Esophagus (tissue), 2 donors: ENCODE measurements around the gene CDRT4. TPM values are rescaled to one million over a fixed set of nuclear protein-coding genes. Genes with fewer than 3 reads are reported as not detected.

Experiments
- H3K27ac ChIP-seq, 2 donors: one replicate each; pipeline ENCODE4 v1.5.1; 2013; ENCODE audit warnings: low read depth in 2 of 2, mild to moderate bottlenecking in 2 of 2, inconsistent platforms in 1 of 2, low read length in 1 of 2, moderate library complexity in 1 of 2
- H3K27me3 ChIP-seq, 2 donors: one replicate each; pipeline ENCODE4 v1.6.1; 2013; ENCODE audit warnings: low read length in 2 of 2, control low read depth in 1 of 2, mild to moderate bottlenecking in 1 of 2; ENCODE audit not compliant: insufficient read depth in 2 of 2, control insufficient read depth in 1 of 2
- H3K36me3 ChIP-seq, 2 donors: one replicate each; pipeline ENCODE4 v1.6.1; 2013; ENCODE audit warnings: low read length in 1 of 2; ENCODE audit not compliant: control insufficient read depth in 2 of 2, insufficient read depth in 2 of 2
- H3K4me1 ChIP-seq, 2 donors: one replicate each; pipeline ENCODE4 v1.6.1; 2013; ENCODE audit warnings: low read length in 1 of 2; ENCODE audit not compliant: control insufficient read depth in 2 of 2, insufficient read depth in 2 of 2
- H3K4me3 ChIP-seq, 2 donors: one replicate each; pipeline ENCODE4 v1.5.1; 2013; ENCODE audit warnings: low read length in 2 of 2, mild to moderate bottlenecking in 2 of 2, low read depth in 1 of 2, moderate library complexity in 1 of 2
- H3K9me3 ChIP-seq, 2 donors: one replicate each; pipeline ENCODE4 v1.6.1; 2013; ENCODE audit warnings: mild to moderate bottlenecking in 2 of 2, low read depth in 1 of 2, low read length in 1 of 2, moderate library complexity in 1 of 2; ENCODE audit not compliant: control insufficient read depth in 2 of 2, insufficient read depth in 1 of 2
- WGBS, 2 donors: extraction: QIAGEN DNeasy Blood & Tissue Kit; methylation state at CpG; one replicate each; pipeline ENCODE4 v1.1.7; 2013; 5-methylcytosine and 5-hydroxymethylcytosine counted together
- polyA plus RNA-seq, 2 donors: library from polyadenylated mRNA; stranded (reverse); fragments of 200-250 nt; gene quantifications; one replicate each; pipeline ENCODE4 v1.2.3, GENCODE V29; 2013
- donor health status: healthy with polysubstance abuse.
- donor health status: Bipolar disorder and iron deficiency.

Gene CDRT4
- polyA plus RNA-seq, 2 donors = 2.8 to 11.3 TPM

- 54 to 63% methylated on average over 4 of the region's 4 CpGs for WGBS, 2 donors
- H3K9me3 ChIP-seq = peaks cover 0 to 2% of the 10 kb centered on the region in 2 donors
- peaks cover 0 to 2% of the 10 kb centered on the region in 2 donors for H3K4me1 ChIP-seq
- H3K36me3 ChIP-seq = peaks cover 3 to 4% of the 10 kb centered on the region in 2 donors
- H3K4me3 ChIP-seq = no peak overlapping the region
- H3K27ac ChIP-seq = no peak overlapping the region
- H3K27me3 ChIP-seq = no peaks in the 10 kb centered on the region
Measured at GRCh38 chr17:15453246-15453645, 14.2 kb downstream of the CDRT4 start.

- H3K9me3 ChIP-seq = peaks cover 0 to 2% of the 10 kb centered on the region in 2 donors
- 36 to 85% methylated on average over 1 of the region's 1 CpG for WGBS, 2 donors
- H3K4me3 ChIP-seq = no peak overlapping the region
- peaks cover 3 to 4% of the 10 kb centered on the region in 2 donors for H3K36me3 ChIP-seq
- H3K27ac ChIP-seq = no peak overlapping the region
- peaks cover 0 to 2% of the 10 kb centered on the region in 2 donors for H3K4me1 ChIP-seq
- H3K27me3 ChIP-seq = no peaks in the 10 kb centered on the region
Measured at GRCh38 chr17:15452746-15453145, 14.7 kb downstream of the CDRT4 start.

- peaks cover 0 to 2% of the 10 kb centered on the region in 2 donors for H3K4me1 ChIP-seq
- H3K36me3 ChIP-seq = peaks cover 4 to 6% of the 10 kb centered on the region in 2 donors
- no peaks in the 10 kb centered on the region for H3K27me3 ChIP-seq
- H3K4me3 ChIP-seq = no peak overlapping the region
- H3K27ac ChIP-seq = no peak overlapping the region
- 80 to 85% methylated on average over 3 of the region's 3 CpGs for whole genome bisulfite sequencing, 2 donors
- H3K9me3 ChIP-seq = peaks cover 0 to 2% of the 10 kb centered on the region in 2 donors
Measured at GRCh38 chr17:15451680-15452079, 15.7 kb downstream of the CDRT4 start.

GRCh38 chr17:15448580-15448956 lies 18.9 kb downstream of the CDRT4 start:
- Histone ChIP-seq H3K4me1 (no peaks in the 10 kb centered on the region), H3K27me3 (no peaks in the 10 kb centered on the region), H3K27ac (no peak overlapping the region), H3K4me3 (no peak overlapping the region), H3K9me3 (peaks cover 0 to 2% of the 10 kb centered on the region in 2 donors), H3K36me3 (peaks cover 2 to 6% of the 10 kb centered on the region in 2 donors)
- 91 to 94% methylated on average over 7 of the region's 7 CpGs for WGBS, 2 donors

- Histone ChIP-seq H3K36me3 (peaks cover 0 to 6% of the 10 kb centered on the region in 2 donors), H3K4me3 (no peak overlapping the region), H3K27me3 (no peaks in the 10 kb centered on the region), H3K27ac (no peak overlapping the region), H3K9me3 (peaks cover 0 to 2% of the 10 kb centered on the region in 2 donors), H3K4me1 (no peaks in the 10 kb centered on the region)
- WGBS, 2 donors = 69 to 82% methylated on average over 6 of the region's 6 CpGs
Measured at GRCh38 chr17:15447928-15448579, 19.4 kb downstream of the CDRT4 start.

- Histone ChIP-seq H3K4me3 (no peak overlapping the region), H3K4me1 (no peaks in the 10 kb centered on the region), H3K27me3 (no peaks in the 10 kb centered on the region), H3K36me3 (peaks cover 0 to 4% of the 10 kb centered on the region in 2 donors), H3K27ac (no peak overlapping the region), H3K9me3 (peaks cover 0 to 2% of the 10 kb centered on the region in 2 donors)
- WGBS, 2 donors = 78 to 81% methylated on average over 10 of the region's 10 CpGs
Measured at GRCh38 chr17:15446036-15446435, 21.4 kb downstream of the CDRT4 start.

GRCh38 chr17:15444805-15445204 lies 22.6 kb downstream of the CDRT4 start:
- H3K4me1 ChIP-seq = no peaks in the 10 kb centered on the region
- H3K27ac ChIP-seq = no peak overlapping the region
- H3K27me3 ChIP-seq = no peaks in the 10 kb centered on the region
- H3K9me3 ChIP-seq = peaks cover 0 to 2% of the 10 kb centered on the region in 2 donors
- WGBS, 2 donors = 59 to 69% methylated on average over 4 of the region's 4 CpGs
- H3K36me3 ChIP-seq = peaks cover 0 to 4% of the 10 kb centered on the region in 2 donors
- H3K4me3 ChIP-seq = no peak overlapping the region

GRCh38 chr17:15442311-15443180 lies 24.9 kb downstream of the CDRT4 start:
- no peaks in the 10 kb centered on the region for H3K4me1 ChIP-seq
- no peak overlapping the region for H3K4me3 ChIP-seq
- 95 to 97% methylated on average over 12 to 13 of the region's 13 CpGs for WGBS, 2 donors
- no peaks in the 10 kb centered on the region for H3K9me3 ChIP-seq
- no peak overlapping the region for H3K27ac ChIP-seq
- H3K36me3 ChIP-seq = peaks cover 0 to 8% of the 10 kb centered on the region in 2 donors
- no peaks in the 10 kb centered on the region for H3K27me3 ChIP-seq

GRCh38 chr17:15441315-15441714 lies 26.1 kb downstream of the CDRT4 start:
- Histone ChIP-seq H3K4me1 (peaks cover 0 to 6% of the 10 kb centered on the region in 2 donors), H3K27ac (no peak overlapping the region), H3K4me3 (no peak overlapping the region), H3K36me3 (peaks cover 0 to 5% of the 10 kb centered on the region in 2 donors), H3K27me3 (no peaks in the 10 kb centered on the region), H3K9me3 (no peaks in the 10 kb centered on the region)
- 84 to 93% methylated on average over 4 of the region's 4 CpGs for WGBS, 2 donors
